ENCODE measurements around the gene RAD51B. TPM values are rescaled to one million over a fixed set of nuclear protein-coding genes. Genes with fewer than 3 reads are reported as not detected.
A peak's percentile ranks its signal among the peaks of the same experiment; 100 is the strongest.

Gene RAD51B
- total and polyA plus RNA-seq, 2 experiments from 2014 or later, result 10.1 to 18.0 TPM

GRCh38 chr14:68744613-68745012 is 925.0 kb downstream of the RAD51B start:
- DNase-seq (ENCODE audit: low spot score), result no peak
- no peaks in the 10 kb centered on the region for H3K27me3 ChIP-seq
- H3K36me3 ChIP-seq (replicated peaks; ENCODE audit: insufficient read depth, low read depth), result no peaks in the 10 kb centered on the region
- no peak overlapping the region for H3K4me2 ChIP-seq
- WGBS (ENCODE audit: low lambda C conversion rate, missing lambda C conversion rate), result 98% methylated on average over 12 of the region's 12 CpGs
- no peak overlapping the region for H3K4me3 ChIP-seq
- TF ChIP-seq CTCF (IDR thresholded peaks at IDR 0.05; ENCODE audit: poor library complexity), result no peak
- no peak for TF ChIP-seq EZH2phosphoT487 (IDR thresholded peaks at IDR 0.05; ENCODE audit: low read depth, severe bottlenecking, unreplicated experiment)
- no peak for TF ChIP-seq EZH2 (IDR thresholded peaks at IDR 0.05; ENCODE audit: borderline replicate concordance)
- no peak overlapping the region for H2AFZ ChIP-seq
- H3K4me1 ChIP-seq (ENCODE audit: insufficient read depth), result peaks cover 15% of the 10 kb centered on the region
- H3K27ac ChIP-seq, result no peak overlapping the region
- H4K20me1 ChIP-seq (ENCODE audit: insufficient read depth, poor library complexity, severe bottlenecking), result no peaks in the 10 kb centered on the region
- H3K9me3 ChIP-seq (ENCODE audit: low read depth), result no peaks in the 10 kb centered on the region
- no peaks in the 10 kb centered on the region for H3K79me2 ChIP-seq
- no peaks in the 10 kb centered on the region for H3K9me2 ChIP-seq (replicated peaks; ENCODE audit: insufficient read depth)

- Histone ChIP-seq H3K4me1 (ENCODE audit: insufficient read depth) (peaks cover 25% of the 10 kb centered on the region), H3K27me3 (no peaks in the 10 kb centered on the region), H3K9me2 (replicated peaks; ENCODE audit: insufficient read depth) (no peaks in the 10 kb centered on the region), H3K4me3 (no peak overlapping the region), H3K4me2 (no peak overlapping the region), H4K20me1 (ENCODE audit: insufficient read depth, poor library complexity, severe bottlenecking) (no peaks in the 10 kb centered on the region), H3K79me2 (no peaks in the 10 kb centered on the region), H3K36me3 (replicated peaks; ENCODE audit: insufficient read depth, low read depth) (no peaks in the 10 kb centered on the region), H3K9me3 (ENCODE audit: low read depth) (no peaks in the 10 kb centered on the region), H2AFZ (no peak overlapping the region), H3K27ac (peak overlapping the region; percentile 9)
- TF ChIP-seq EZH2 (IDR thresholded peaks at IDR 0.05; ENCODE audit: borderline replicate concordance) (no peak), EZH2phosphoT487 (IDR thresholded peaks at IDR 0.05; ENCODE audit: low read depth, severe bottlenecking, unreplicated experiment) (no peak), CTCF (IDR thresholded peaks at IDR 0.05; ENCODE audit: poor library complexity) (no peak)
- WGBS (ENCODE audit: low lambda C conversion rate, missing lambda C conversion rate), result 84% methylated on average over 5 of the region's 5 CpGs
- no peak for DNase-seq (ENCODE audit: low spot score)
Observed at GRCh38 chr14:68747393-68747792, 927.8 kb downstream of the RAD51B start.

GRCh38 chr14:68748260-68748659 is 928.7 kb downstream of the RAD51B start:
- no peaks in the 10 kb centered on the region for H3K36me3 ChIP-seq (replicated peaks; ENCODE audit: insufficient read depth, low read depth)
- TF ChIP-seq EZH2 (IDR thresholded peaks at IDR 0.05; ENCODE audit: borderline replicate concordance) (no peak), CTCF (IDR thresholded peaks at IDR 0.05; ENCODE audit: poor library complexity) (no peak), EZH2phosphoT487 (IDR thresholded peaks at IDR 0.05; ENCODE audit: low read depth, severe bottlenecking, unreplicated experiment) (no peak)

GRCh38 chr14:68748691-68749090 is 929.1 kb downstream of the RAD51B start:
- peak overlapping the region; percentile 1 for H3K4me2 ChIP-seq
- TF ChIP-seq EZH2phosphoT487 (IDR thresholded peaks at IDR 0.05; ENCODE audit: low read depth, severe bottlenecking, unreplicated experiment), result no peak
- no peak for TF ChIP-seq CTCF (IDR thresholded peaks at IDR 0.05; ENCODE audit: poor library complexity)
- no peak for TF ChIP-seq EZH2 (IDR thresholded peaks at IDR 0.05; ENCODE audit: borderline replicate concordance)

More at GRCh38 chr14:68748260-68748659, 928.7 kb downstream of the RAD51B start:
- Histone ChIP-seq H2AFZ (no peak overlapping the region), H3K79me2 (no peaks in the 10 kb centered on the region), H4K20me1 (ENCODE audit: insufficient read depth, poor library complexity, severe bottlenecking) (no peaks in the 10 kb centered on the region), H3K27ac (no peak overlapping the region), H3K9me3 (ENCODE audit: low read depth) (no peaks in the 10 kb centered on the region), H3K9me2 (replicated peaks; ENCODE audit: insufficient read depth) (no peaks in the 10 kb centered on the region), H3K4me2 (no peak overlapping the region), H3K4me1 (ENCODE audit: insufficient read depth) (peaks cover 25% of the 10 kb centered on the region), H3K4me3 (no peak overlapping the region), H3K27me3 (no peaks in the 10 kb centered on the region)
- WGBS (ENCODE audit: low lambda C conversion rate, missing lambda C conversion rate), result 88% methylated on average over 10 of the region's 10 CpGs
- no peak for DNase-seq (ENCODE audit: low spot score)

More at GRCh38 chr14:68748691-68749090, 929.1 kb downstream of the RAD51B start:
- Histone ChIP-seq H3K36me3 (replicated peaks; ENCODE audit: insufficient read depth, low read depth) (no peaks in the 10 kb centered on the region), H3K27ac (peak overlapping the region; percentile 87), H3K4me3 (no peak overlapping the region), H3K9me3 (ENCODE audit: low read depth) (no peaks in the 10 kb centered on the region), H3K27me3 (no peaks in the 10 kb centered on the region), H4K20me1 (ENCODE audit: insufficient read depth, poor library complexity, severe bottlenecking) (no peaks in the 10 kb centered on the region), H3K79me2 (no peaks in the 10 kb centered on the region), H3K4me1 (ENCODE audit: insufficient read depth) (peaks cover 25% of the 10 kb centered on the region), H3K9me2 (replicated peaks; ENCODE audit: insufficient read depth) (no peaks in the 10 kb centered on the region), H2AFZ (no peak overlapping the region)
- no peak for DNase-seq (ENCODE audit: low spot score)
- 90% methylated on average over 5 of the region's 5 CpGs for WGBS (ENCODE audit: low lambda C conversion rate, missing lambda C conversion rate)

Measured in hepatocyte (in vitro differentiated cells).